GM18861 (cell line): ENCODE data around the gene SPIN1.

ENCODE experiments used
- ATAC-seq: cut with Tn5 transposase; IDR thresholded peaks from one replicate; pipeline ENCODE4 v1.9.1; 2021; ENCODE audit not compliant: unreplicated experiment

SPIN1 gene

GRCh38 chr9:88387552-88388202 lies 567 bp upstream of the SPIN1 start:
- ATAC-seq = no peak

DNA sequence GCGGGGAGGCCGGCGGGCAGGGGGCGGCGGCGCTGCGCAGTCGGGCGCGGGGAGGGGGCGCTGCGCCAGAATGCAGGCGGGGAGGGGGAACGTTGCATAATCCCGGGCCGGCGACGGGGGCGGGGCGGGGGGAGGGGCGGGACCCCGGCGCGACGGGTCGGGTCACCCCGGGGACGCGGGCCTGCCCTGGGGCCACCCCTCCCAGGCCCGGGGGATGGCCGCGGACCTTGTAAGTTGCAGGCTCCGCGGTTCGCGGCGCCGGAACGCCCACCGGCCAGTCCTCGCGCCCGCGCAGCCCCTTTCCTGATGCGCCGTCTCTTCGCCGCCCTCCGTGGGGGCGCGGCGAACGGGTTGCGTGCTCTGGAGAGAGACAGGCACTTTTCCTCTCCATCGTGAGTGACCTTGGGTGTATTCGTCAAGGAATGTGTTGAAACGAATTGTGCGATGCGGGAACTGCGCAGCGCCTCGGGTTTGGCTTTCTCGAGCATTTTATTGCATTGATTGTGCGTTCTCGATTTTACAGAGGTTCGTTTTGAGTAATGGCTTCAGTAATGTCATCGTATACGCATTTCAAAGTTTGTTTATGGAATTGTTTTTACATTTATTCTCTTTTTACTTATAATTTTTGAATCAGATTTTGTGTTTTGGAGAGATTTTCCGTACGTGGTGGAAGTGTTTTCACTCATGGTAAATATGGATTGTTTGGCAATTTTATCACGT lies 802 bp downstream of the SPIN1 start:
- peak; percentile 30 for ATAC-seq

DNA sequence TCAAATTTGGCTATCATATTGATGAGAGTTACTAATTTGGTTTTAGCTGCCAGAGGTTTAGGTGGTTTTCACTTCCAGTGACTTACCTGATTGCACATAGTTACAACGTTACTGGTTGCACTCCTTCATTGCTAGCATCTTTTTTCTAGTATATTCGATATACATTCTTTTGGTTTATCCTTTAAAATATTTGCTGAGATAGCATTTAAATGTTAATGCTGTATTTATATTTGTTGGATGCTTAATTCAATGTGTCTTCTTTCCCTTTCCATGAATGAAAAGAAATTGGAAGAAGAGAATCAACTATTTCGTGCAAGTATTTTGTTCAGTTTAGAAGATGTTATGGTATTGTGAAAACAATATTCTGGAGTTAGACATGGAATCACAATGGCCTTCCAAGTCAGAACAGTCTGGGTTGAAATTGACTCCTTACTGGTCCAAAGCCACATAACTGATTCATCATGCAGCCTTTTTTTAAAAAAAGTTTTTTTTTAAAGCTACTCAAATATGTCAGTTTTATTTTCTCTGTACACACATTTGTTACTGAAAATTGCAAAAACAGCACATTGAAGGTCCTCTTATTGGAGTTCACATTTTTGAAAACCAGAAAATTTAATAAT lies 2.2 kb downstream of the SPIN1 start:
- no peak for ATAC-seq

DNA sequence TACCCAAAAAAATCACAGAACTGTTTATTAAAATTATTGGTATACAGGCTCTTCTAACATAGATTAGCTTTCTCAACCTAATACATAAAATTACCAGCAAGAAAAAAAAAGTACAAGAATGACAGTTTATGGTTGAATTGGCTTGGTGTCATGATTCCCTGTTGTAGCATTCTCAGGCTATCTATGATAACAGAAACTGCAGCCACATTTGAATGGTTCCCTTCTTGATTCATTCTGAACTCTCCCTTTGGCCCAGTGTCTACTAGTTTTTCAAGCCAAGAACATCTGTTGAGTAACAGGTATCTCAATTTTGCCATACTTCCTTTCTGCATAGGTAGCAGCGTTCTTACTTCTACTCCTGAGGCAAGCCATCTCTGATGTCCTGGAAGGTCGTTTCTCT lies 3.0 kb downstream of the SPIN1 start:
- ATAC-seq = no peak

DNA sequence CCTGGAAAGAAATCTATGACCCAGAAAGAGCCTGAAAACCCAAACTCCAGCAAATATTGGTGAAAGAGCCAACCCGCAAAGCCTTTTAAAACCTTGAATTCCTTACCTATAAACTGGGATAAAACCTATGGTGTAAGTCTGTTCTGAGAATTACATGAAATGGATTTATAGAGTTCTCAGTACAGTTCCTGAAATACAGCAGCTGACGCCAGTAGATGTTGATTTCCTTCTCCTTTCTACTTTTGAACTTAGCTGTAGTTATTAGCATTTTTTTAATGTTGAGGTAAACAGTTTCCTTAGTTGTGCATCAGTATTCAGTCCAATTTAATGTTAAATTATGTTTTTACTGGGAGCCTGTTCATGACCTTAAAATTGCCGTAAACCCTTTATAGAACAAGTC lies 3.7 kb downstream of the SPIN1 start:
- ATAC-seq = no peak

- ATAC-seq = no peak
These were observed 4.3 kb downstream of the SPIN1 start for GRCh38 chr9:88392549-88392948.

DNA sequence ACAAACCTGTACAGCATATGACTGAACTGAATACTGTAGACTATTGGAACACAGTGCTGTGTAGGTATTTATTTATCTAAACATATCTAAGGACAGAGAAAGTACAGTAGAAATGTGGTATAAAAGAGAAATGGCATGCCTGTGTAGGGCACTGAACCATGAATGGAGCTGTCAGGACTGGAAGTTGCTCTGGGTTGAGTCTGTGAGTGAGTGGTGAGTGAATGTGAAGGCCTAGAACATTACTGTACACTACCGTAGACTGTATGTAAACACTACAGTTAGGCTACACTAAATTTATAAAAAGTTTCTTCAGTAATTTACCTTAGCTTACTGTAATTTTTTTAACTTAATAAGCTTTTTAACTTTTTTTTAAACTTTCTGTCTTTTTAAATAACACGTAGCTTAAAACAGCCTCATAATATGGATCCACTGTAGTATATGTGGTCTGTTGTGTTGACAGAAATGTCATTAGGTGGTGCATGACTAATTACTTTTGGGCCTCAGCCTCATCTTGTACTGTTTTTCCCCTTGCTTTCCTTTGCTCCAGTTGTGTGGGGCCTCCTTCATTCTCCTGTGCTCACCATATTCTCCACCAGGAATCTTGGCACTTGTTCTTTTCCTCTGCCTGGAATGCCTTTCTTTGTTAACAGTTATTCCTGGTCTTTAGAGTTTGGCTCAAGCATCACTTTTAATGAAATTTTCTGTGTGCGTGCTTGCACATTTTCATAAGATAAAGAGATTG lies 8.8 kb downstream of the SPIN1 start:
- no peak for ATAC-seq

DNA sequence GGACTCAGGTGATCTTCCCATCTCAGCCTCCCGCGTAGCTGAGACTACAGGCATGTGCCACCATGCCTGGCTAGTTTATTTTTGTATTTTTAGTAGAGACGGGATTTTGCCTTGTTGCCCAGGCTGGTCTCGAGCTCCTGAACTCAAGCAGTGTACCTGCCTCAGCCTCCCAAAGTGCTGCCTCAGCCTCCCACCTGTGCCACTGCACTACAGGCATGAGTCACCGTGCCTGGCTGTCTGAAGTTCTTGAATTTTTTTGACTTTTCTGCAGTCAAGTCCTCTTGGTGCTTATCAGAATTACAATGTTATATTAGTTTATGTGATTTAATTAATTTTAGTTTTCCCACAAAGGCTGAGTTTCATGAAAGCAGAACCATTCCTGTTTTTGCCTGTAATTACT lies 9.8 kb downstream of the SPIN1 start:
- no peak for ATAC-seq

- no peak for ATAC-seq
These were observed 11.7 kb downstream of the SPIN1 start for GRCh38 chr9:88399966-88400365.

- ATAC-seq = no peak
These were observed 15.1 kb downstream of the SPIN1 start for GRCh38 chr9:88403340-88403739.

- ATAC-seq = no peak
These were observed 17.8 kb downstream of the SPIN1 start for GRCh38 chr9:88406051-88406450.

GRCh38 chr9:88411471-88411870 lies 23.2 kb downstream of the SPIN1 start:
- ATAC-seq = no peak

DNA sequence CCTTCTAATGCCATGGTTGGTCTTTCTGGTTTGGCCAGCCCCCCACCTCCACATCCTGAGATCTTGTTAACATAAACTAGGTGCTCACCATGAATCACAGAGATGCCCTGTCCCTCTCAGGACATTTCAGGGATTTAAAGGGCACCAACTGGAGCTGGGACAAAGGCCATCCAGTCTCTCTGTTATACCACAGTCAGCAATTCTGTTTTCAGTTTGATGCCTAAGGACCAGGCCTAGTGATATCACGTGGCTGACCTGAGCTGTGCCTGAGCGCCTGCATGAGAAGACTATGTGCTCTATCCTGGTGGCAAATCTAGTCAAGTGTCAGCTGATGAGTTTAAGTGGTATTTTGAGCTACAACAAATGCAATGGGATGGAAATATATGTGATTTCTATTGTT lies 26.1 kb downstream of the SPIN1 start:
- no peak for ATAC-seq

DNA sequence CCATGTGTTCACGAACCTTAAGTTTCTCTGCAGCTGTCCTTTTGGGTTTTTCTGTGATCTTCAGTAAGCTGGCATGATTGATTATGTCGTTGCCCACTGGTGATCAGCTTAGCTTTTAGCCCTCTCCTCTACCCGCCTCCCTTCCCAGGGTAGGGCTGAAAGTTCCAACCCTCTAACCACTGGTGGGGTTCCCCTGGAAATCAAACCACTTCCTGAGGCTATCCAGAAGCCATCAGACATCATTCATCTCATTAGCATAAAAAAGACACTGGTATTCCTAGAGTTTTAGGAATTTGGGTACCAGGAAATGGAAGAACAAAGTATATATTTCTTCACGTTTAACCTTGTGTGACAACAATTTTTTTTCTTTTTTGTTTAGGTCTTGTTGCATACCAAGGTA lies 29.8 kb downstream of the SPIN1 start:
- ATAC-seq = no peak

- ATAC-seq = no peak
These were observed 30.7 kb downstream of the SPIN1 start for GRCh38 chr9:88418715-88419540.

- ATAC-seq = no peak
These were observed 32.0 kb downstream of the SPIN1 start for GRCh38 chr9:88420227-88420626.

GRCh38 chr9:88421348-88421747 lies 33.1 kb downstream of the SPIN1 start:
- no peak for ATAC-seq

- ATAC-seq = no peak
These were observed 37.3 kb downstream of the SPIN1 start for GRCh38 chr9:88425538-88425950.

DNA sequence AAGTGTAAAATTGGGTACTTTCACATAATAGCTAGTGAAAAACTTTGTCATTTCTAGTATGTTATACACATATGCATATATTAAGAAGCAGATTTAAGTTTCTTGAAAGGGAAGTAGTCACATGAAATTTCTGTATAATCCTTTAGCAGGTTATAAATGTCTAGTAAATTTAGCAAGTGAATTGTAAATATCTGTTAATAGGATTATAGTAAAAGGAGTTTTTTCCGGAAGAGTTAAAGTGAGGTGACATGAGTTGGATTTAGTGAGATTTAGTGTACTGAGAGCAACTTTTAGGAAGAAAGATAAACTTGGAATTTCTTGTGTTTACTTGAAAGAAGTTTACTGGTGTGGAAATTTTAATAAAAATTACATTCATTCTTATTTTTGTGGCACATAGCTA lies 38.4 kb downstream of the SPIN1 start:
- ATAC-seq = no peak

DNA sequence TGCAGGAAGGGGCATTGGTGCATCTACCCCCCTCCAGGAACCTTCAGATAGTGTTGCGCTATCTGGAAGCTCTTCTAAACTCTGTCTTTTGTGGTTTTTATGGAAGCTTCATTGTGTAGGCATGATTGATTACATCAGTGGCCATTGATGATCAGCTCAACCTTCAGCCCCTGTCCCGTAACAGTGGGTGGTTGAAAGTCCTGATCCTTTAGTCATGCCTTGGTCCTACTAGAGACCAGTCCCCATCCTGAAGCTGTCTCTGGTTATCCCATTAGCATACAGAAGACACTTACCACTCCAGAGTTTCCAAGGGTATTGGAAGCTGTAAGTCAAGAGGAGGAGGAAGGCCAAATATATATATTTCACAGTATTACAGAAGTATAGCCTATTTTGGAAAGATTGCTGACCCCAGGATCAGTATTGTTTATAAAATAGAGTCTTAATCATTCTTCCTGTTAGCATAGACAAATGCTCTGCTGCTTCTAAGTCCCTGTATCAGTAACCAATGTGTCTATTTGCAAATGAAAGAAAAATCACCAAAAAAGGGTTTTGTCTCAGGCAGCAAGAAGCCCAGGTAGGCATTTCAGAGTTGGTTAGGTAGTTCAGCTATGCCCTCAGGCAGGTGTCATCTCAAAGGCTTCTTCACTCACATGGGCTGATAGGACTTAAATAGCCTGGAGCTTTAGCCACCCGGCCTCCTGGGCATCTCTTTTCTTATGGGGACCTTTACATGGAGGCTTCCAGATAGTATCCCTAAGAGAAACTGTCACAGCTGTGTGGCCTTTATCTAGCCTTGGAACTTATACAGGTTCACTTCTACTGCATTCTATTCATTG lies 41.6 kb downstream of the SPIN1 start:
- no peak for ATAC-seq
